OCI-LY3 (cell line): ENCODE results near the gene SLC23A1.

Experiments used
- CTCF ChIP-seq: fragments of 200-600, 300-600 bp; sonication (generic); IDR thresholded peaks from 2 replicates; pipeline ENCODE4 v1.5.1; 2014; ENCODE audit warnings: antibody characterized with exemption, low read length, low read depth
- EZH2phosphoT487 ChIP-seq: fragments of 200-600 bp; shearing (Covaris generic); IDR thresholded peaks from 2 replicates; pipeline ENCODE4 v1.6.1; 2018; ENCODE audit warnings: antibody characterized with exemption, mixed run types, low read depth

GRCh38 chr5:139360384-139360783 lies 22.7 kb downstream of the SLC23A1 start:
- no peak for TF ChIP-seq CTCF
- no peak for TF ChIP-seq EZH2phosphoT487
